K562 (cell line): ENCODE results near the gene NR1D1. TPM values are rescaled to one million over a fixed set of nuclear protein-coding genes. Genes with fewer than 3 reads are reported as not detected.
A peak's percentile ranks its signal among the peaks of the same experiment; 100 is the strongest.

Experiments used
- ARNT ChIP-seq, 2 experiments: fragments of 450-650 bp; IDR thresholded peaks; 2 replicates each; pipeline ENCODE4 v1.6.1; 2016; ENCODE audit warnings: mild to moderate bottlenecking in 1 of 2
- BHLHE40 ChIP-seq: IDR thresholded peaks from 2 replicates; pipeline ENCODE4 v1.6.1; 2011; ENCODE audit warnings: low read length, improper control_type of control experiment
- CC2D1A ChIP-seq: fragments of 450-650 bp; IDR thresholded peaks from 2 replicates; pipeline ENCODE4 v1.6.1; 2017; ENCODE audit warnings: mild to moderate bottlenecking
- CGGBP1 ChIP-seq: fragments of 250-450 bp; sonication (Bioruptor Pico); IDR thresholded peaks from 2 replicates; pipeline ENCODE4 v1.9.0; 2021; ENCODE audit warnings: mild to moderate bottlenecking
- CREB5 ChIP-seq: fragments of 250-450 bp; sonication (Bioruptor Pico); IDR thresholded peaks from 2 replicates; pipeline ENCODE4 v1.5.0; 2020; ENCODE audit warnings: mild to moderate bottlenecking
- DACH1 ChIP-seq: fragments of 450-650 bp; IDR thresholded peaks from 2 replicates; pipeline ENCODE4 v1.6.1; 2018; ENCODE audit not compliant: partially characterized antibody
- ETV1 ChIP-seq: fragments of 450-650 bp; conservative IDR thresholded peaks from 2 replicates; pipeline ENCODE4 v1.6.1; 2016; ENCODE audit warnings: missing genetic modification characterization, control low read depth, low read depth, missing compliant biosample characterization
- GATAD2B ChIP-seq: fragments of 450-650 bp; IDR thresholded peaks from 2 replicates; pipeline ENCODE4 v1.6.1; 2017; ENCODE audit warnings: mild to moderate bottlenecking, borderline replicate concordance
- HEY1 ChIP-seq: fragments of 250-450 bp; sonication (Bioruptor Pico); IDR thresholded peaks from 2 replicates; pipeline ENCODE4 v1.5.0; 2020; ENCODE audit warnings: mild to moderate bottlenecking, moderate library complexity, borderline replicate concordance
- HMBOX1 ChIP-seq: sonication (generic); IDR thresholded peaks from 2 replicates; pipeline ENCODE4 v1.6.1; 2016
- KLF13 ChIP-seq: fragments of 450-650 bp; IDR thresholded peaks from 2 replicates; pipeline ENCODE4 v1.6.1; 2016; ENCODE audit warnings: missing genetic modification characterization, low read depth, mild to moderate bottlenecking, missing compliant biosample characterization, moderate library complexity, borderline replicate concordance
- KLF6 ChIP-seq: fragments of 250-450 bp; sonication (Bioruptor Pico); IDR thresholded peaks from 2 replicates; pipeline ENCODE4 v1.4.0; 2020; ENCODE audit warnings: mild to moderate bottlenecking, moderate library complexity, borderline replicate concordance
- PKNOX1 ChIP-seq: fragments of 450-650 bp; IDR thresholded peaks from 2 replicates; pipeline ENCODE4 v1.6.1; 2016
- SIN3A ChIP-seq, 2 experiments: fragments of 150-350 bp in 1 of 2; IDR thresholded peaks; 2 replicates each; pipeline ENCODE4 v1.6.1; 2011 to 2016; ENCODE audit warnings: borderline replicate concordance in 2 of 2, low read depth in 2 of 2, low read length in 2 of 2, mild to moderate bottlenecking in 2 of 2, moderate library complexity in 2 of 2; ENCODE audit not compliant: control insufficient read depth in 1 of 2
- ZNF263 ChIP-seq: sonication (generic); formaldehyde crosslinking; IDR thresholded peaks from 2 replicates; pipeline ENCODE4 v1.8.0; 2022; ENCODE audit warnings: mild to moderate bottlenecking, missing genetic modification reagents, borderline replicate concordance
- polyA plus RNA-seq, 8 experiments: library from polyadenylated mRNA; depleted of rRNA in 4 of 8; stranded (reverse) in 5 of 8; unstranded in 3 of 8; fragments of >200 nt; fragmentation: Nextera tagmentation in 2 of 8; fragmentation: Illumina TruSeq in 1 of 8; extraction: Ambion mirVana in 2 of 8; extraction: Trizol in 1 of 8; gene quantifications; 2 replicates each; pipeline versions ENCODE4 v1.2.1 to v1.2.3, GENCODE V29; 2011 to 2014; ENCODE audit warnings: inconsistent platforms in 1 of 8, missing spikeins in 1 of 8
- total RNA-seq, 7 experiments: library from RNA; depleted of rRNA in 6 of 7; stranded (reverse); fragments of >200 nt in 6 of 7; fragmentation: Illumina TruSeq in 2 of 7; extraction: Trizol in 2 of 7; gene quantifications; 2 replicates each; pipeline versions ENCODE4 v1.2.1 to v1.2.3, GENCODE V29; 2011 to 2021; ENCODE audit warnings: low replicate concordance in 1 of 7
- TF ChIP-seq, protein P1 (sequence below): sonication (generic); formaldehyde crosslinking; IDR thresholded peaks from 2 replicates; pipeline ENCODE4 v1.8.1; 2023; ENCODE audit warnings: mild to moderate bottlenecking, missing genetic modification reagents
- TF ChIP-seq, protein P2 (sequence below): sonication (generic); formaldehyde crosslinking; IDR thresholded peaks from 2 replicates; pipeline ENCODE4 v1.8.0; 2022; ENCODE audit warnings: mild to moderate bottlenecking, missing genetic modification reagents
- TF ChIP-seq, protein P3 (sequence below): fragments of 250-450 bp; sonication (Bioruptor Pico); IDR thresholded peaks from 2 replicates; pipeline ENCODE4 v1.6.1; 2021; ENCODE audit warnings: mild to moderate bottlenecking

NR1D1 gene
- total and polyA plus RNA-seq, 9 of the 15 experiments (the other 6 are each of a cell fraction or from before 2014, with no cell fraction given): 0.25 to 7.7 (median 0.65) TPM

GRCh38 chr17:40063901-40064531, 36.4 kb downstream of the NR1D1 start (continued):
- TF ChIP-seq DACH1: no peak
- no peak for TF ChIP-seq CC2D1A
- TF ChIP-seq, protein P1, sequence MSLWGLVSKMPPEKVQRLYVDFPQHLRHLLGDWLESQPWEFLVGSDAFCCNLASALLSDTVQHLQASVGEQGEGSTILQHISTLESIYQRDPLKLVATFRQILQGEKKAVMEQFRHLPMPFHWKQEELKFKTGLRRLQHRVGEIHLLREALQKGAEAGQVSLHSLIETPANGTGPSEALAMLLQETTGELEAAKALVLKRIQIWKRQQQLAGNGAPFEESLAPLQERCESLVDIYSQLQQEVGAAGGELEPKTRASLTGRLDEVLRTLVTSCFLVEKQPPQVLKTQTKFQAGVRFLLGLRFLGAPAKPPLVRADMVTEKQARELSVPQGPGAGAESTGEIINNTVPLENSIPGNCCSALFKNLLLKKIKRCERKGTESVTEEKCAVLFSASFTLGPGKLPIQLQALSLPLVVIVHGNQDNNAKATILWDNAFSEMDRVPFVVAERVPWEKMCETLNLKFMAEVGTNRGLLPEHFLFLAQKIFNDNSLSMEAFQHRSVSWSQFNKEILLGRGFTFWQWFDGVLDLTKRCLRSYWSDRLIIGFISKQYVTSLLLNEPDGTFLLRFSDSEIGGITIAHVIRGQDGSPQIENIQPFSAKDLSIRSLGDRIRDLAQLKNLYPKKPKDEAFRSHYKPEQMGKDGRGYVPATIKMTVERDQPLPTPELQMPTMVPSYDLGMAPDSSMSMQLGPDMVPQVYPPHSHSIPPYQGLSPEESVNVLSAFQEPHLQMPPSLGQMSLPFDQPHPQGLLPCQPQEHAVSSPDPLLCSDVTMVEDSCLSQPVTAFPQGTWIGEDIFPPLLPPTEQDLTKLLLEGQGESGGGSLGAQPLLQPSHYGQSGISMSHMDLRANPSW (CRISPR knock-in tag): no peak
- no peak for TF ChIP-seq GATAD2B
- no peak for TF ChIP-seq CREB5 (CRISPR knock-in tag)
- TF ChIP-seq ETV1: no peak
- no peak for TF ChIP-seq CGGBP1
- peak; percentile 16 to 32; a peak in 1 of 4 replicates for TF ChIP-seq SIN3A (IDR thresholded peaks at IDR 0.05; ENCODE audit: borderline replicate concordance in 2 of 2, control insufficient read depth in 1 of 2, low read depth in 2 of 2, low read length in 2 of 2)
- TF ChIP-seq, protein P2, sequence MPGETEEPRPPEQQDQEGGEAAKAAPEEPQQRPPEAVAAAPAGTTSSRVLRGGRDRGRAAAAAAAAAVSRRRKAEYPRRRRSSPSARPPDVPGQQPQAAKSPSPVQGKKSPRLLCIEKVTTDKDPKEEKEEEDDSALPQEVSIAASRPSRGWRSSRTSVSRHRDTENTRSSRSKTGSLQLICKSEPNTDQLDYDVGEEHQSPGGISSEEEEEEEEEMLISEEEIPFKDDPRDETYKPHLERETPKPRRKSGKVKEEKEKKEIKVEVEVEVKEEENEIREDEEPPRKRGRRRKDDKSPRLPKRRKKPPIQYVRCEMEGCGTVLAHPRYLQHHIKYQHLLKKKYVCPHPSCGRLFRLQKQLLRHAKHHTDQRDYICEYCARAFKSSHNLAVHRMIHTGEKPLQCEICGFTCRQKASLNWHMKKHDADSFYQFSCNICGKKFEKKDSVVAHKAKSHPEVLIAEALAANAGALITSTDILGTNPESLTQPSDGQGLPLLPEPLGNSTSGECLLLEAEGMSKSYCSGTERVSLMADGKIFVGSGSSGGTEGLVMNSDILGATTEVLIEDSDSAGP (CRISPR knock-in tag): no peak
- no peak for TF ChIP-seq KLF6
- no peak for TF ChIP-seq HEY1 (CRISPR knock-in tag)
- TF ChIP-seq ZNF263 (CRISPR knock-in tag): no peak
- TF ChIP-seq BHLHE40: peak; percentile 69
- 0 out of 2 replicates have a peak, but pooled peaks have one; percentile 12 for TF ChIP-seq KLF13 (tag)
- TF ChIP-seq, protein P3, sequence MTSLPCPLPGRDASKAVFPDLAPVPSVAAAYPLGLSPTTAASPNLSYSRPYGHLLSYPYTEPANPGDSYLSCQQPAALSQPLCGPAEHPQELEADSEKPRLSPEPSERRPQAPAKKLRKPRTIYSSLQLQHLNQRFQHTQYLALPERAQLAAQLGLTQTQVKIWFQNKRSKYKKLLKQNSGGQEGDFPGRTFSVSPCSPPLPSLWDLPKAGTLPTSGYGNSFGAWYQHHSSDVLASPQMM (CRISPR knock-in tag): no peak
- peak; percentile 93 for TF ChIP-seq PKNOX1
- no peak for TF ChIP-seq HMBOX1
- no peak for TF ChIP-seq ARNT (IDR thresholded peaks at IDR 0.05)
